Endothelial cell of umbilical vein (primary cell): Measurements from ENCODE around the gene STIM1. TPM values are rescaled to one million over a fixed set of nuclear protein-coding genes. Genes with fewer than 3 reads are reported as not detected.

ENCODE experiments used
- BruUV-seq: library from RNA; stranded (reverse); fragments of 400-500 nt; replicated peaks from 2 replicates; lab custom pipeline; 2021; lab: Mats Ljungman, UMichigan
- CTCF ChIA-PET: fragments of 300-600, 350-600 bp; sonication (Branson Sonifier 250); formaldehyde crosslinking; loops from one replicate; lab custom pipeline; 2021; ENCODE audit warnings: antibody characterized with exemption, inconsistent platforms; lab: Charles Lee
- POLR2A ChIA-PET: fragments of 300-600, 350-600 bp; sonication (Branson Sonifier 250); formaldehyde crosslinking; loops from one replicate; lab custom pipeline; 2021; ENCODE audit warnings: antibody characterized with exemption, inconsistent platforms; lab: Charles Lee
- DNase-seq: peaks from one replicate; pipeline ENCODE4 v3.0.0-alpha.2; 2011; ENCODE audit warnings: low read depth, low spot score
- FAIRE-seq: peaks from 2 replicates; lab custom pipeline; 2011; peaks lifted over from hg19 to GRCh38; lab: Jason Lieb, UNC
- H2AFZ ChIP-seq: 2 replicates; pipeline ENCODE4 v1.6.0; 2012; ENCODE audit warnings: low read depth, low read length, control low read depth, inconsistent platforms
- H3K27ac ChIP-seq: 2 replicates; pipeline ENCODE4 v1.5.1; 2011; ENCODE audit warnings: low read depth, mild to moderate bottlenecking, control low read depth, low read length, moderate library complexity; ENCODE audit not compliant: insufficient read depth
- H3K27me3 ChIP-seq, 2 experiments: 2 replicates each; pipeline versions ENCODE4 v1.6.0 to v1.6.1; 2011; ENCODE audit warnings: low read length in 2 of 2, mixed read lengths in 1 of 2; ENCODE audit not compliant: control insufficient read depth in 2 of 2, insufficient read depth in 2 of 2
- H3K36me3 ChIP-seq, 2 experiments: 2 replicates in 1 of 2; 3 replicates in 1 of 2; pipeline ENCODE4 v1.5.1; 2011; ENCODE audit warnings: low read length in 2 of 2, mild to moderate bottlenecking in 1 of 2, moderate library complexity in 1 of 2; ENCODE audit not compliant: control insufficient read depth in 2 of 2, insufficient read depth in 2 of 2; ENCODE audit errors: extremely low read depth in 1 of 2
- H3K4me1 ChIP-seq: 3 replicates; pipeline ENCODE4 v1.5.1; 2011; ENCODE audit warnings: mild to moderate bottlenecking, low read length; ENCODE audit not compliant: control insufficient read depth, insufficient read depth; ENCODE audit errors: extremely low read depth
- H3K4me2 ChIP-seq: 2 replicates; pipeline ENCODE4 v1.6.1; 2011; ENCODE audit warnings: low read length, control low read depth, mixed read lengths; ENCODE audit not compliant: insufficient read depth
- H3K4me3 ChIP-seq, 3 experiments: fragments of 200-600 bp in 1 of 3; sonication (generic), shearing (Covaris generic) in 1 of 3; replicated peaks in 1 of 3; 2 replicates each; pipeline ENCODE4 v1.5.1; 2011 to 2016; ENCODE audit warnings: control low read depth in 3 of 3, low read length in 3 of 3, mild to moderate bottlenecking in 2 of 3, inconsistent platforms in 1 of 3, low read depth in 1 of 3, moderate library complexity in 1 of 3; ENCODE audit not compliant: insufficient read depth in 1 of 3
- H3K79me2 ChIP-seq: 2 replicates; pipeline ENCODE4 v1.6.0; 2012; ENCODE audit warnings: low read length, inconsistent platforms; ENCODE audit not compliant: control insufficient read depth, insufficient read depth
- H3K9ac ChIP-seq: replicated peaks from 2 replicates; pipeline ENCODE3; 2011; ENCODE audit warnings: low read length, control low read depth; ENCODE audit not compliant: insufficient read depth; ENCODE audit errors: extremely low read depth
- H3K9me1 ChIP-seq: replicated peaks from 3 replicates; pipeline ENCODE4 v1.6.0; 2011; ENCODE audit warnings: mild to moderate bottlenecking, low read length; ENCODE audit not compliant: control insufficient read depth, insufficient read depth; ENCODE audit errors: extremely low read depth
- H3K9me3 ChIP-seq: replicated peaks from 2 replicates; pipeline ENCODE4 v1.5.1; 2012; ENCODE audit warnings: low read length, inconsistent platforms; ENCODE audit not compliant: control insufficient read depth, insufficient read depth
- H4K20me1 ChIP-seq: replicated peaks from 2 replicates; pipeline ENCODE3; 2011; ENCODE audit warnings: mild to moderate bottlenecking, low read length; ENCODE audit not compliant: control insufficient read depth, insufficient read depth; ENCODE audit errors: extremely low read depth
- CTCF ChIP-seq, 2 donors: IDR thresholded peaks; 1 replicate in 1 of 2; 2 replicates in 1 of 2; pipeline ENCODE4 v1.5.1; 2011; ENCODE audit warnings: low read length in 2 of 2, mild to moderate bottlenecking in 2 of 2, moderate library complexity in 2 of 2, control low read depth in 1 of 2, inconsistent platforms in 1 of 2, low read depth in 1 of 2; ENCODE audit not compliant: insufficient read depth in 1 of 2; ENCODE audit errors: extremely low read depth in 1 of 2
- EZH2 ChIP-seq: IDR thresholded peaks from 2 replicates; pipeline ENCODE4 v1.6.1; 2012; ENCODE audit warnings: borderline replicate concordance, low read depth, mild to moderate bottlenecking, moderate library complexity, low read length, inconsistent platforms; ENCODE audit not compliant: severe bottlenecking
- FOS ChIP-seq: IDR thresholded peaks from 2 replicates; pipeline ENCODE4 v1.6.1; 2011; ENCODE audit warnings: mild to moderate bottlenecking, low read length, moderate library complexity, borderline replicate concordance; ENCODE audit not compliant: insufficient read depth
- GATA2 ChIP-seq: IDR thresholded peaks from 2 replicates; pipeline ENCODE4 v1.7.0; 2011; ENCODE audit warnings: low read depth, mild to moderate bottlenecking, moderate library complexity, mixed read lengths, low read length; ENCODE audit not compliant: insufficient read length, insufficient read depth
- JUN ChIP-seq: IDR thresholded peaks from 2 replicates; pipeline ENCODE4 v1.6.1; 2011; ENCODE audit warnings: borderline replicate concordance, low read depth; ENCODE audit not compliant: insufficient read length, insufficient read depth
- MAX ChIP-seq: IDR thresholded peaks from 2 replicates; pipeline ENCODE4 v1.6.1; 2011; ENCODE audit not compliant: insufficient read depth, insufficient read length
- MYC ChIP-seq: IDR thresholded peaks from one replicate; pipeline ENCODE4 v1.6.1; 2011; ENCODE audit warnings: mild to moderate bottlenecking, low read depth, low read length
- POLR2A ChIP-seq: IDR thresholded peaks from 2 replicates; pipeline ENCODE4 v1.6.1; 2012; ENCODE audit warnings: low read depth, mild to moderate bottlenecking, control low read depth, low read length
- POLR2AphosphoS5 ChIP-seq: IDR thresholded peaks from 2 replicates; pipeline ENCODE4 v1.6.1; 2012; ENCODE audit warnings: low read depth, mild to moderate bottlenecking, control low read depth, low read length, moderate library complexity; ENCODE audit not compliant: insufficient read depth
- dilution Hi-C: fragments of 300-500 bp; cut with MboI; formaldehyde crosslinking; loops from one replicate; pipeline ENCODE4 v1.15.0; 2019; ENCODE audit warnings: low sequenced_read_pairs; ENCODE audit not compliant: extremely low pct_ligation_motif_present
- intact Hi-C: fragments of 100-400 bp; cut with micrococcal nuclease; formaldehyde crosslinking; loops from one replicate; pipeline ENCODE4 v1.10.0; 2022
- polyA plus RNA-seq, 4 experiments: library from polyadenylated mRNA; depleted of rRNA in 3 of 4; stranded (reverse) in 3 of 4; unstranded in 1 of 4; fragments of >200 nt; gene quantifications; 2 replicates each; pipeline versions ENCODE4 v1.2.1 to v1.2.3, GENCODE V29; 2011 to 2012; ENCODE audit warnings: missing spikeins in 1 of 4
- total RNA-seq: library from RNA; stranded (reverse); gene quantifications from 2 replicates; pipeline ENCODE4 v1.2.3, GENCODE V29; 2021

STIM1 gene
- total and polyA plus RNA-seq, 2 donors (not counting 3 experiments of a cell fraction or from before 2014, with no cell fraction given): 32.7 to 33.4 TPM

- H3K27me3 ChIP-seq: no peaks in the 10 kb centered on the region
- ChIA-PET POLR2A (no interaction called here), CTCF (interaction anchor here (1.0 to 2.4 kb wide), 4 partner anchors 84 to 134 kb away, joined by 3 to 12 read pairs (median 4); partner anchors contain the start of gene STIM1)
- H3K9ac ChIP-seq: no peak overlapping the region
- no peaks in the 10 kb centered on the region for H3K36me3 ChIP-seq
- H3K4me2 ChIP-seq: no peak overlapping the region
- no peak overlapping the region for H3K4me3 ChIP-seq
- no peak for TF ChIP-seq JUN
- no peak for TF ChIP-seq EZH2
- TF ChIP-seq POLR2AphosphoS5: no peak
- no peak for TF ChIP-seq CTCF (IDR thresholded peaks at IDR 0.05; ENCODE audit: extremely low read depth in 1 of 2, insufficient read depth in 1 of 2, low read depth in 1 of 2, low read length in 2 of 2)
- no peak for TF ChIP-seq FOS
- no peak for TF ChIP-seq MYC
- no peak for TF ChIP-seq POLR2A
- no peak for TF ChIP-seq GATA2
- no peak for TF ChIP-seq MAX
- H3K4me1 ChIP-seq: peaks cover 7% of the 10 kb centered on the region
- H4K20me1 ChIP-seq: no peaks in the 10 kb centered on the region
- H2AFZ ChIP-seq: no peak overlapping the region
- intact Hi-C loops (no loop called here), dilution Hi-C loops (no loop called here)
- BruUV-seq: no TSS peak
- H3K79me2 ChIP-seq: no peaks in the 10 kb centered on the region
- no peak for FAIRE-seq
- no peaks in the 10 kb centered on the region for H3K9me1 ChIP-seq
- H3K27ac ChIP-seq: no peak overlapping the region
- no peak for DNase-seq
- H3K9me3 ChIP-seq: no peaks in the 10 kb centered on the region
Observed at GRCh38 chr11:3939211-3939610, 83.7 kb downstream of the STIM1 start.
